SK-N-MC (cell line): ENCODE data around the gene WDR37.

Experiments
- EZH2 ChIP-seq: fragments of 200-600 bp; sonication (generic); IDR thresholded peaks from one replicate; pipeline ENCODE4 v1.6.1; 2017; ENCODE audit warnings: antibody characterized with exemption
- POLR2AphosphoS5 ChIP-seq: IDR thresholded peaks from 2 replicates; pipeline ENCODE4 v1.6.1; 2012; ENCODE audit warnings: mild to moderate bottlenecking, low read depth, low read length, borderline replicate concordance

DNA sequence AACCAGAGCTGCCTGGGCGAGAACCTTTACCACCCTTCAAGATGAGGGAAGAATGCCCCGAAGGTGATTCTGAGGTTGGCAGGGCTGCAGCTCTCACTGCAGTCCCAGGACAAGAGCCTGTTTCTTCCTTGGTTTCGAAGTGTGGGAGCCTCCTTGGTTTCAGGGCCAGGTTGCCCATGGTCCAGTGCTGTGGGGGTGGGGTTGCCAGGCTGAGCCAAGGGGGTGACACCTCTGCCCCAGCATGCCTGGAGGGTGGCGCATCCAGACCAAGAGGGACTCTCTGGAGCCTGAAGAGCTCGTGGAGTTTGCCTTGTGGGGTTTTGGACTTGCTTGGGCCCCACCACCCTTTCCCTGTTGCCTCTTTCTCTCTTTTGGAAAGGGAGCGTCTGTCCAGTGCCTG lies 41.3 kb downstream of the WDR37 start:
- TF ChIP-seq EZH2 (no peak), POLR2AphosphoS5 (no peak)
